Stimulated activated CD4-positive, alpha-beta T cell treated with anti-CD3 and anti-CD28 coated beads, Interleukin-15, amount 100 ng/mL, for 1 hour (primary cell): ENCODE measurements around the gene DNAJC7.

Experiments
- DNase-seq, 2 donors: peaks; one replicate each; pipeline ENCODE4 v3.0.0-alpha.2; 2020; ENCODE audit warnings: low read depth in 1 of 2, low spot score in 1 of 2

The DNAJC7 gene

GRCh38 chr17:42016941-42017865 is at the start of gene DNAJC7:
Gene DNAJC7, minus strand, starts transcription at chr17:42017439. Its CDS starts 23 bp downstream, at chr17:42017416.
- peak; percentile 77 to 80 for DNase-seq

GRCh38 chr17:42065201-42065600 is 48.0 kb upstream of the DNAJC7 start:
- DNase-seq, result no peak

- DNase-seq, result no peak
These were observed 45.4 kb upstream of the DNAJC7 start for GRCh38 chr17:42062681-42063080.

- no peak for DNase-seq
These were observed 44.6 kb upstream of the DNAJC7 start for GRCh38 chr17:42061646-42062487.

- DNase-seq, result no peak
These were observed 43.0 kb upstream of the DNAJC7 start for GRCh38 chr17:42060231-42060630.

- no peak for DNase-seq
These were observed 42.6 kb upstream of the DNAJC7 start for GRCh38 chr17:42059815-42060214.

GRCh38 chr17:42058063-42058462 is 40.8 kb upstream of the DNAJC7 start:
- no peak for DNase-seq

- DNase-seq, result no peak
These were observed 39.4 kb upstream of the DNAJC7 start for GRCh38 chr17:42056635-42057034.

- no peak for DNase-seq
These were observed 38.3 kb upstream of the DNAJC7 start for GRCh38 chr17:42055496-42055895.

GRCh38 chr17:42055027-42055426 is 37.8 kb upstream of the DNAJC7 start:
- DNase-seq, result no peak

GRCh38 chr17:42053731-42054500 is 36.7 kb upstream of the DNAJC7 start:
- DNase-seq, result no peak

- no peak for DNase-seq
These were observed 35.2 kb upstream of the DNAJC7 start for GRCh38 chr17:42052346-42052877.

GRCh38 chr17:42051645-42052044 is 34.4 kb upstream of the DNAJC7 start:
- no peak for DNase-seq

GRCh38 chr17:42051013-42051400 is 33.8 kb upstream of the DNAJC7 start:
- no peak for DNase-seq

GRCh38 chr17:42050393-42051012 is 33.3 kb upstream of the DNAJC7 start, which contains the start of gene C17orf113:
Gene C17orf113, minus strand, starts transcription at chr17:42050601. Its CDS starts 7,225 bp downstream, at chr17:42043376.
- DNase-seq, result peak; percentile 6 to 20

- no peak for DNase-seq
These were observed 32.7 kb upstream of the DNAJC7 start for GRCh38 chr17:42049834-42050392.

- no peak for DNase-seq
These were observed 30.1 kb upstream of the DNAJC7 start for GRCh38 chr17:42047343-42047742.

GRCh38 chr17:42045719-42046118 is 28.5 kb upstream of the DNAJC7 start:
- no peak for DNase-seq

GRCh38 chr17:42042598-42043319 is 25.5 kb upstream of the DNAJC7 start:
- no peak for DNase-seq
